ENCODE data around the gene DIAPH2.

DNA sequence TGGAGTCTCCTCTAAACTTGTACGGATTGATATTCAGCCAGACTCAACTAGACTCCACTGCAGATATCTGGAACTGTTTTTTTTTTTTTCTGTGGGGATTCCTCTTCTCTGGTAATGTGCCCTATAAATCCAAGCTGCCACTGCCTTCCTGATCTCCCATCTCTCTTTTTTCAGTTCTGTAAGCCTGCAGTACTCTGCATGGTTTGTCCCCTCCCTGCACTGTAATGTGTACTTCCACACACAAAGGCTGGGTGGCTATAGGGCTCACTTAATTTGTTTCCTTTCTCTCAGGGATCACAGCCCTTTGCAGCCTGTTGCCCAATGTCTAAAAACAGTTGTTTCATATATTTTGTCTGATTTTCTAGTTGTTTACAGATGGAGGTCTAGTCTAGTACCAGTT, 114.3 kb downstream of the DIAPH2 start:
- TF ChIP-seq, protein P1, sequence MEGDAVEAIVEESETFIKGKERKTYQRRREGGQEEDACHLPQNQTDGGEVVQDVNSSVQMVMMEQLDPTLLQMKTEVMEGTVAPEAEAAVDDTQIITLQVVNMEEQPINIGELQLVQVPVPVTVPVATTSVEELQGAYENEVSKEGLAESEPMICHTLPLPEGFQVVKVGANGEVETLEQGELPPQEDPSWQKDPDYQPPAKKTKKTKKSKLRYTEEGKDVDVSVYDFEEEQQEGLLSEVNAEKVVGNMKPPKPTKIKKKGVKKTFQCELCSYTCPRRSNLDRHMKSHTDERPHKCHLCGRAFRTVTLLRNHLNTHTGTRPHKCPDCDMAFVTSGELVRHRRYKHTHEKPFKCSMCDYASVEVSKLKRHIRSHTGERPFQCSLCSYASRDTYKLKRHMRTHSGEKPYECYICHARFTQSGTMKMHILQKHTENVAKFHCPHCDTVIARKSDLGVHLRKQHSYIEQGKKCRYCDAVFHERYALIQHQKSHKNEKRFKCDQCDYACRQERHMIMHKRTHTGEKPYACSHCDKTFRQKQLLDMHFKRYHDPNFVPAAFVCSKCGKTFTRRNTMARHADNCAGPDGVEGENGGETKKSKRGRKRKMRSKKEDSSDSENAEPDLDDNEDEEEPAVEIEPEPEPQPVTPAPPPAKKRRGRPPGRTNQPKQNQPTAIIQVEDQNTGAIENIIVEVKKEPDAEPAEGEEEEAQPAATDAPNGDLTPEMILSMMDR (conservative IDR thresholded peaks at IDR 0.05 in 1 of 2, IDR thresholded peaks at IDR 0.05 in 1 of 2; ENCODE audit: low read depth in 1 of 2, low read length in 2 of 2): no peak
- no peak for TF ChIP-seq EZH2 (IDR thresholded peaks at IDR 0.05; ENCODE audit: low read length, missing control alignments)

Data from fibroblast of lung (primary cell).